ENCODE measurements around the gene GNB2. TPM values are rescaled to one million over a fixed set of nuclear protein-coding genes. Genes with fewer than 3 reads are reported as not detected.

The GNB2 gene
- total RNA-seq, 1 experiment from 2014 or later: 174 TPM

DNA sequence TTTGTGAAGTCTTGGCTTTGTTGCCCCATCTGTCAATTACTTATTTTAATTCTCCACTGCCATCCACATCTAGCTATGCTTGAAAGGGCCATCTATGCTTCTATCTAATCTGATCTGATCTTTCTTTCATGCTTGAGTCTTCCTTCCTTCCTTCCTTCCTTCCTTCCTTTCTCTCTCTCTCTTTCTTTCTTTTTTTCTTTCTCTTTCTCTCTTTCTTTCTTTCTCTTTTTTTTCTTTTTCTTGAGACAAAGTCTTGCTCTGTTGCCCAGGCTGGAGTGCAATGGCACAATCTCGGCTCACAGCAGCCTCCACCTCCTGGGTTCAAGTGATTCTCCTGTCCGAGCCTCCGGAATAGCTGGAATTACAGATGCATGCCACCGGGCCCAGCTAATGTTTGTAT lies 43.5 kb upstream of the GNB2 start:
- Histone ChIP-seq H2BK5ac (ENCODE audit: insufficient read length, low read length) (no peak overlapping the region), H3K27me3 (ENCODE audit: insufficient read depth, low read length) (peaks cover 3% of the 10 kb centered on the region; the same call in 1 of the 2 replicates), H3K79me2 (ENCODE audit: insufficient read depth, low read length) (no peaks in the 10 kb centered on the region), H2AK5ac (ENCODE audit: insufficient read length, low read length) (no peak overlapping the region), H3K79me1 (ENCODE audit: insufficient read depth, low read depth, low read length, poor library complexity, severe bottlenecking) (no peaks in the 10 kb centered on the region), H3K23ac (ENCODE audit: insufficient read length, low read depth, low read length) (no peak overlapping the region), H3K14ac (ENCODE audit: insufficient read depth, low read length) (no peak overlapping the region), H3K4me1 (ENCODE audit: insufficient read depth, low read length) (no peaks in the 10 kb centered on the region), H3K56ac (ENCODE audit: insufficient read length, low read depth, low read length) (no peak overlapping the region), H2BK120ac (ENCODE audit: low read depth, low read length, poor library complexity, severe bottlenecking) (no peak overlapping the region), H4K5ac (ENCODE audit: insufficient read length, low read depth, low read length) (no peak overlapping the region), H2BK15ac (ENCODE audit: low read depth, low read length) (no peak overlapping the region), H4K20me1 (ENCODE audit: control insufficient read depth, insufficient read depth, insufficient read length) (no peaks in the 10 kb centered on the region), H3K4ac (ENCODE audit: low read depth, low read length) (no peak overlapping the region), H4K91ac (ENCODE audit: insufficient read length, low read depth, low read length) (no peak overlapping the region), H3K9ac (ENCODE audit: extremely low read depth, insufficient read length, low read length) (no peak overlapping the region), H3T11ph (ENCODE audit: low read length) (no peak overlapping the region), H4K8ac (replicated peaks; ENCODE audit: insufficient read length, low read depth, low read length) (no peak overlapping the region), H2AFZ (ENCODE audit: low read length) (no peak overlapping the region), H3K27ac (ENCODE audit: insufficient read length, low read depth, low read length) (no peak overlapping the region), H2BK12ac (ENCODE audit: insufficient read length, low read depth, low read length) (no peak overlapping the region), H3K4me2 (ENCODE audit: insufficient read depth, insufficient read length, low read length) (no peak overlapping the region), H3K18ac (ENCODE audit: insufficient read length, low read depth, low read length) (no peak overlapping the region), H3K23me2 (ENCODE audit: insufficient read length, low read depth, low read length, poor library complexity, severe bottlenecking) (peaks cover 13% of the 10 kb centered on the region), H2BK20ac (ENCODE audit: low read depth, low read length, poor library complexity, severe bottlenecking) (no peak overlapping the region), H3K9me3 (ENCODE audit: control insufficient read depth, low read depth, low read length) (no peaks in the 10 kb centered on the region)
- peaks cover 64% of the 10 kb centered on the region for H3K27me3 Mint-ChIP-seq (ENCODE audit: low read depth)
- peaks cover 0 to 4% (median 0%) of the 10 kb centered on the region in 3 experiments; a peak in 1 of 7 replicates for H3K36me3 Mint-ChIP-seq (ENCODE audit: insufficient read depth in 1 of 3, low read depth in 3 of 3)
- TF ChIP-seq, protein P1, sequence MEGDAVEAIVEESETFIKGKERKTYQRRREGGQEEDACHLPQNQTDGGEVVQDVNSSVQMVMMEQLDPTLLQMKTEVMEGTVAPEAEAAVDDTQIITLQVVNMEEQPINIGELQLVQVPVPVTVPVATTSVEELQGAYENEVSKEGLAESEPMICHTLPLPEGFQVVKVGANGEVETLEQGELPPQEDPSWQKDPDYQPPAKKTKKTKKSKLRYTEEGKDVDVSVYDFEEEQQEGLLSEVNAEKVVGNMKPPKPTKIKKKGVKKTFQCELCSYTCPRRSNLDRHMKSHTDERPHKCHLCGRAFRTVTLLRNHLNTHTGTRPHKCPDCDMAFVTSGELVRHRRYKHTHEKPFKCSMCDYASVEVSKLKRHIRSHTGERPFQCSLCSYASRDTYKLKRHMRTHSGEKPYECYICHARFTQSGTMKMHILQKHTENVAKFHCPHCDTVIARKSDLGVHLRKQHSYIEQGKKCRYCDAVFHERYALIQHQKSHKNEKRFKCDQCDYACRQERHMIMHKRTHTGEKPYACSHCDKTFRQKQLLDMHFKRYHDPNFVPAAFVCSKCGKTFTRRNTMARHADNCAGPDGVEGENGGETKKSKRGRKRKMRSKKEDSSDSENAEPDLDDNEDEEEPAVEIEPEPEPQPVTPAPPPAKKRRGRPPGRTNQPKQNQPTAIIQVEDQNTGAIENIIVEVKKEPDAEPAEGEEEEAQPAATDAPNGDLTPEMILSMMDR (conservative IDR thresholded peaks at IDR 0.05): no peak
- WGBS (ENCODE audit: extremely low coverage, insufficient read length, low lambda C conversion rate): no CpG with 5 or more reads among the region's 4 CpGs
- no peak overlapping the region for H3K27ac Mint-ChIP-seq
- H3K4me1 Mint-ChIP-seq: peaks cover 11 to 24% of the 10 kb centered on the region in 2 experiments
- no peaks in the 10 kb centered on the region for H3K9me3 Mint-ChIP-seq
- no peak for DNase-seq
- H3K4me3 Mint-ChIP-seq: no peak overlapping the region
